Activated CD8-positive, alpha-beta memory T cell treated with anti-CD3 and anti-CD28 coated beads, Interleukin-2, amount 50 U/mL, for 1 hour (primary cell): ENCODE results near the gene NAGPA.

Experiments used
- DNase-seq: peaks from one replicate; pipeline ENCODE4 v3.0.0-alpha.2; 2020; ENCODE audit errors: extremely low read depth

NAGPA gene

DNA sequence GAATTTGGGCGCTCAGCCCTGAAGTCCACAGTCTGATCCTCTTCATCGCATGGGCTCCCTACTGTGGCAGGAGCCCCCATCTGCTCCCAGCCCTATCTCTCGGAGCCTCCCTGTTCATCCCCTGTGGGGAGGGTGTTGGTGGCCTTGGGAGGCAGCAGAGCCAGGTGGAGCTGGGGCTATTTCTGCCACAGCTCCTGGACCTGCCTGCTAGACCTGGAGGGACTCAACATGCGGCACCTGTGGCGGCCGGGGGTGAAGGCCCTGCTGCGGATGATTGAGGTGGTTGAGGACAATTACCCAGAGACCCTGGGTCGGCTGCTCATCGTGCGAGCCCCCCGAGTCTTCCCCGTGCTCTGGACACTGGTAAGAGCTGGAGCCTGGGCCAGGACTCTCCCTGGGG, 30.5 kb downstream of the NAGPA start:
- DNase-seq = no peak

DNA sequence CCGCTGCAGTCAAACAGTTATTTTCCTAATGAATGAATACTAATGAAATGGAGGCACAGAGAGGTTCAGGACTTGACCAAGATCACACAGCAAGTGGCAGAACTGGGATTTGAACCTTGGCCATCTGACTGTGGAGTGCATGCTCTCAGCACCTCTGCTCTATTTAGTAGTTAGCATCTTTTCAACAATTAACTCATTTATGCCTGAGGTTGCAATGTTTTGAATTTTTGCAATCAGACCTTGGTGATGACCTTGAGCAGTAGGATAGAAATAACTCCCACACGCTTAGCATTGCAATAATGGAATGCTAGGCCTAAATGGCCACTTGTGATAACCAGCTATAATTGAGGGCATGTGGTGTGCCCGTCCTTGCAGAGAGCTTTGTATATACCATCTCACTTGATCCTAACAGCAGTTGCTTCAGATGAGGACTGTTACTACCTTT, 31.0 kb downstream of the NAGPA start:
- no peak for DNase-seq

DNA sequence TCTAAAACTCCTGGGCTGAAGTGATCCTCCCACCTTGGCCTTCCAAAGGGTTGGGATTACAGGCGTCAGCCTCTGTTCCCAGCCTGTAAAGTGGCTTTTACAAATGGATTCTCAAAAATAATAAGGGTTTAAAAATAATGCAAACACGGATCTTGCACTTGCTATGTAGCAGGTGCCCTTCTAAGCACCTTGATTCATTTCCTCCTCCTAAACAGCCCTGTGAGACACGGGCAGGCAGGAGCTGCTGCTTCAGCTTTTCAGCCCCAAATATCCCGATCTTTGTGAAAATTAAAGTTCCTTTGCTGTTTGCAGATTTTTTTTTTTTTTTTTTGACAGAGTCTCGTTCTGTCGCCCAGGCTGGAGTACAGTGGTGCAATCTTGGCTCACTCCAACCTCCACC, 31.7 kb downstream of the NAGPA start:
- DNase-seq = no peak

- DNase-seq = no peak
Observed at GRCh38 chr16:5001571-5001970, 32.2 kb downstream of the NAGPA start.

DNA sequence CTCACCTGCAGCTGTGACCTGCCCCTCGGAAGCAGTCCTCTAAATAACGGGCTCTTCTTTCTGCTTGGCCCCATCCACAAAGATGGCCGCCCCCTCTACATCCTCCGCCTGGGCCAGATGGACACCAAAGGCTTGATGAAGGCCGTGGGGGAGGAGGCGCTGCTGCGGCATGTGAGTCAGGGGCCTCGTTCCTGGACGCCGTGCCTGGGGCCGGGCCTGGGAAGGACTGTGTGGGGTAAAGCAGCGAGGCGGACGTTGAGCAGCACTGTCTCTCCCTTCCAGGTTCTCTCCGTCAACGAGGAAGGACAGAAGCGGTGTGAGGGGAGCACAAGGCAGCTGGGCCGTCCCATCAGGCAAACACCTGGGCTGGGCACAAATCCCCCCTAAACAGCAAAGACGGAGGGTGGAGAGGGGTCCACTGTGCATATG, 33.1 kb downstream of the NAGPA start:
- DNase-seq = no peak

DNA sequence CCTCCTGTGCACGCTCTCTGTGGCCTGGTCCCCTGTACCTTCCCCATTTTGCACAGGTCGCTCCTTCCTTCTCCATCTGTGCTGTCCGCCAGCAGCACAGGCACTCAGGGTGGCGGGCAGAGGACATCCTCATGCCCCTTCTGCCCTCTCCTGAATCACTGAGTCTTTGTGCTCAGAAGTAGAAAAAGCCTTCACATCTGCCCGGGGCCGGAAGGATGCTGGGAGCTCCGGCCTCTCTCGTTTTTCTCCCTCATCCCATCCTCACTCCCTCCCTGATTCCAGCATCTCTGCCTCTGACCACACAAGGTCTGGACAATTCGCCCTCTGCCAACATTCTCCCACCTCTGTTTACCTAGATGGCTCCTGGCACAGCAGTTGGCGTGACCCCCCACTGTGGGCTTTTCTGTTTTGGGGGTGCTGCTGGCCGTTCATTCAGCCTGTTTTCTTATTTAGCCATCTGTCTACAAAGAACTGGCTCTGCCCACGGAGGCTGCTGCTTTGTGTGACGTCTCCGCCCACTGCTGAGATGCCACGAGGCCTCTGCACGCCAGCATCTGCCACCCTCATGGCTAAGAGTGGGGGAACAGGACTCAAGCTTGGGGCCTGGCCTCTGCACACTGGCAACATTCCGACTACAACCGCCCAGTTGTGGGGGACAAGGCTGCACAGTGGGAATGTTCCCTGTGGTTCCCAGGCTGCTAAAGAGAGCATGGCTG, 38.9 kb downstream of the NAGPA start:
- no peak for DNase-seq

DNA sequence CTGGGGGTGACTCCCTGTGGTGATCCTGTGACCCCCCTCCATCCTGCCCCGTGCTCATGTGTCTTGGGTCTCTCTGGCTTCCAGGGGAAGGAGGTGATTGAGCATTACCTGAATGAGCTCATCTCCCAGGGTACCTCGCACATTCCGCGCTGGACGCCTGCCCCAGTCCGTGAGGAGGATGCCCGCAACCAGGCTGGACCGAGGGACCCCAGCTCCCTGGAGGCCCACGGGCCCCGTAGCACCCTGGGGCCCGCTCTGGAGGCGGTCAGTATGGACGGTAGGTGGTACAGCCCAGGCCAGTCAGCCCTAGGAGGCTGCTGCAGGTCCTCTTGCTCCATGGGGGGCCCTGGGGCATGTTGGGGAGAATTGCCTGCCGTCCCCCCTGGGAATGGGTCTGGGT, 42.0 kb downstream of the NAGPA start:
- no peak for DNase-seq

GRCh38 chr16:4990415-4990814, 43.3 kb downstream of the NAGPA start:
- DNase-seq = no peak

DNA sequence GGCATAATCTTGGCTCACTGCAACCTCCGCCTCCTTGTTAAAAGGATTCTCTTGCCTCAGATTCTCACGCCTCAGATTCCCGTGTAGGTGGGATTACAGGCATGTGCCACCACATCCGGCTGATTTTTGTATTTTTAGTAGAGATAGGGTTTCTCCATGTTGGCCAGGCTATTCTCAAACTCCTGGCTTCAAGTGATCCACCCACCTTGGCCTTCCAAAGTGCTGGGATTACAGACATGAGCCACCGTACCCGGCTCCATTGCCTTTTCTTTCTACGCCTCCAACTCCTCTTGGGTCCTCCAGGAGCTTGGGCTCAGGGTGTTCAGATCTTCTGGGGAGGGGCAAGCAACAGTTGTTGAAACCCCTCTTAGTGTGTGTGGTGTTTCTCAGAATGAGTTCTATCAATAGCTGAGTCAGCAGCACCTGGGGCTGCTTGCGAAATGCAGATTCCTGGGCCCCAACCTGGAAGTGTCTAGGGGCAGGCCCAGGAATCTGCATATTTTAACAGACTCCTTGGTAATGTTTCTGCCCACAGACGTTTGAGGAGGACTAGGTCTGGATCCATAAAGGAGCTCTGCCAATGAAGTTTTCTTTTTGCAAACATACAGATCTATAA, 44.2 kb downstream of the NAGPA start:
- DNase-seq = no peak

DNA sequence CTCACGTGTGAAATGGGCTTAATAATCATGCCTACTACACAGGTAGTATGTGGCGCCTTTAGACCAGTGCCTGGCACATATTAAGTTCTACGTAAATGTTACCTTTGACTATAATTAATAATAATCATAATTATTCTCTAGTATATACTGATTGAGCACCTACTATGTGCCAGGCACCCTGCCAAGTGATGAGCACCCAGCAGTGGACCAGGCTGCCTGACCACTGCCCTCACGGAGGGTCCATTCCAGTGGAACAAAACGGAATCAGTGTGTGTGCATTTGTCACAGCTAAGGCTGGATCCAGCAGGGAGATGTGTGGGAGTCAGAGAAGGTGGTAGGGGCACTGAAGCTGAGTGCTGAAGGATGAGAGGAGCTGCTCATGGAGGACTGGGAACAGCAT, 45.1 kb downstream of the NAGPA start:
- DNase-seq = no peak

DNA sequence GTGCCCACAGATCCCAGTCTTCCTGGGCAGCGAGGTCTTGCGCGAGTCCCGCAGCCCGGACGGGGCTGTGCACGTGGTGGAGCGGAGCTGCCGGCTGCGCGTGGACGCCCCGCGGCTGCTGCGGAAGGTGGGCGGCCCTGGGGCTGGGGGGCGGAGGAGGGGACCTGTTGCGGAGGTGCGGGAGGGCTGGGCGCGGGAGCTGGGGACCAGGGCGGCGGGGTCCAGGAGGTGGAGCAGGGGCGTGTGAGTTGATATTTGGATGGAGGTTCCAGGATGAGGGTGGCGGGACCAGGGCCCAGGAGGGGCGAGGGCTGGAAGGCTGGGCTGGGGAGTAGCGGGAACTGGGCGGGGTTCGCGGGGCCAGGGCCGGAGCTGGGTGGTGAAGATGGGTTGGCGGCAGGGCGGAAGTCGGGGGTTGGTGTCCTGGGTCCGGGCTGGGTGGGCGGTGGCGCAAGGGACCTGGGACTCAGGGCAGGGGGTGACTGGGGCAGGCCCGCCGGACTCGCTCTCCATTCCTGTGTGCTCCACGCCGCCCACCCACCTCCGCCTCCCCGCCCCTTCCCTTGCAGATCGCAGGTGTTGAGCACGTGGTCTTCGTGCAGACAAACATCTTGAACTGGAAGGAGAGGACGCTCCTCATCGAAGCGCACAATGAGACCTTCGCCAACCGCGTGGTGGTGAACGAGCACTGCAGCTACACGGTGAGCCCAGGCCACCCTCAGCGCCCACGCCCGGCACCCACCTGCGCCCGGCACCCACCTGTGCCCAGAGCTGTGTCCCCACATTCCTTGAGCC, 46.0 kb downstream of the NAGPA start:
- DNase-seq = no peak

GRCh38 chr16:4987250-4987579, 46.5 kb downstream of the NAGPA start:
- no peak for DNase-seq

- DNase-seq = no peak
Observed at GRCh38 chr16:4984174-4984990, 49.4 kb downstream of the NAGPA start.

GRCh38 chr16:4982056-4982867, 51.5 kb downstream of the NAGPA start:
- DNase-seq = no peak

DNA sequence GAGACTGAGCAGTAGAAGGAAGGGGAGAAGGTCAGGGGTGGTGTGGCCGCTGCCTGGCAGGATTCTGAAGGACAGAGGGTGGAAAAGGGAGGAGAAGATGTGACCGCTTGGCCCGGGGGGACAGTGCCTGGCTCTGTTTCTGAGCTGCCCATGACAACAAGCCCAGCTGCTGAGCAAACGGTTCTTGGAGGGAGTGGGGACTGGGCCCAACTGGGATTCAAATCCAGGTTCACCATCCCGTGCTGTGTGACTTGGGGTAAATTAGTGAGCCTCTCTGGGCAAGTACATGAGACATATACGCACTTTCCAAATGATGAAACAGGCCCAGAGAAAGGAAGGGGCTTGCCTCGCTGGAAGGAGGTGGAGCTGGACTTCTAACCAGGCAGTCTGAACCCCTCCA, 52.3 kb downstream of the NAGPA start:
- no peak for DNase-seq

DNA sequence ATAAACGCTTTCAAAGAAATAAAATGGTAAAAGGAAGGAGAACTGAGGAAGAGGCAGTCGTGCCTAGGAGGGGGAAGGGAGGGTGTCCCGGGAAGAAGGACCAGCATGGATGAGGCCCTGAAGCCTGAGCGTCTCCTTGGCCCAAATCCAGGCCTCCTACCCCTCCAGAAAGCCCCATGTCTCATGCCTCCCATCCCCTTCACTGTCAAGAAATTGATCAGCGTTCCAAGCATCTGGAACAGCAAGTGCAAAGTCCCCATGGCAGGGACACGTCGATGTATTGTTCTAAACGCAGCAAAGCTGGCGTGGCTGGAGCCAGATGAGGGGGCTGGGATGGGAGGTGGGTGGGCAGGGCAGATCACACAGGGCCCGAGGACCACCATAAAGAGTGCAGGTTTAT, 53.0 kb downstream of the NAGPA start:
- no peak for DNase-seq

DNA sequence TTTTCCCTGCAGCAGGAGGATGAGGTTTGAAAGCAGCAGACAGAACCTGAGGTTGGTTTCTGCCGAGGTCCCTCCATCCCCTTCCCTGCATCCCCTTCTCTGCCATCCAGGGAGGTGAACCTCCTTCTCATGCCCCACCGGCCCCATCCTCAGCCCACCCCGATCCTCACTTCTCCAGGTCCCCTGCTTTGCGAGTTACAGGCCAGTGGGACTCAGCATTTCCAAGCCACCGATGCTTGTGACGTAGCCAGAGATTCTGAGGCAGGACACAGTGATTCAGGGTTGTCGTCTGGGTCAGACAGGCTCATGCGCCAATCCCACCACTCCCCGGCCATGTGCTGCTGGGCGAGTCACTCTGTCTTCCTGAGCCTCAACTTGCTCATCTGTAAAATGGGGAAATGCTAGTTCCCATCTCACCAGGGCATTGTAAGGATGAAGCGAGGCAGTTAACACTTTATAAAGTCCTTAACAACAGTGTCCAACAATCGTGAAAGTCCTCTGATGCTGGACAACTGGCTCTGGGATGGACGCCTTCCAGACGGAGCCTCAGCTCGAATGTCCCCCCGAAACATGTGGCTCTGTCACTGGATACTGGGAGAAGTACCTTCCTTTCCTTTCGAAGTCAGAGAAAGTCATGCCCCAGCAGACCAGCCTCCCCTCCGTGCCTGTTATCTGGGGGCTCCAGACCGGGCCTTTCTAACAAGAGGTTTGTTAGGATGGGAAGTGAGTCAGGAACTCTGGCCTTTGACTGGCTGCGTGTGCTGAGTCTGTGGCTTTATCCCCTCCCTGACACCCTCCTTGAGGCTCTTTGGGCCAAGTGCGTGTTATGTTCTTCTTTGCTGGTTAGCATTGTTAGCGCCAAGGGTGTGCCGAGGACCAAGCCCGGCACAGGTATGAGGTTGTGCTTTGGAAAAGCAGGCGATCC, 53.7 kb downstream of the NAGPA start:
- no peak for DNase-seq

GRCh38 chr16:4979164-4979563, 54.6 kb downstream of the NAGPA start:
- DNase-seq = no peak

- DNase-seq = no peak
Observed at GRCh38 chr16:4976611-4977145, 57.1 kb downstream of the NAGPA start.

DNA sequence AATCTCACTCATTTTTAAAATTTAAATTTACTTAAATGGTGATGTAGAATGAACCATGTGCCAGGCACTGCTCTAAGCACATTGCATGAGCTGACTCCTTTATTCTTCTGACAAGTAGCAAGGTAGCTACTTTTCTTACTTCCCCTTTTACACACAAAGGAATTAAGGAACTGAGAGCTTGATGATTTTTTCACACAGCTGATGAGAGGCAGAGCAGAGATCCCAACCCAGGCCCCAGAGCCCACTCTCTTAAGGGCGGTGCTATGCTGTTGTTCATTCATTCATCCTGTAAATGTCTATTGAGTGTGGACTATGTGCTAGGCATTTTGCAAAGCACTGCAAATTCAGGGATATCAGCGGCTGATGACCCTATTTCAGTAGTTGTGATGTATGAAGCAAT, 57.7 kb downstream of the NAGPA start:
- DNase-seq = no peak
